NCI-H2029 (cell line): ENCODE measurements around the gene RHO.
"Not testable (repeated sequence)": the region's sequence is repeated elsewhere in the genome, so short reads cannot be mapped to it uniquely, and the experiment has no call there.

ENCODE experiments used
- DNase-seq: peaks from one replicate; lab custom pipeline; 2025; lab: John Stamatoyannopoulos, UW

The RHO gene

DNA sequence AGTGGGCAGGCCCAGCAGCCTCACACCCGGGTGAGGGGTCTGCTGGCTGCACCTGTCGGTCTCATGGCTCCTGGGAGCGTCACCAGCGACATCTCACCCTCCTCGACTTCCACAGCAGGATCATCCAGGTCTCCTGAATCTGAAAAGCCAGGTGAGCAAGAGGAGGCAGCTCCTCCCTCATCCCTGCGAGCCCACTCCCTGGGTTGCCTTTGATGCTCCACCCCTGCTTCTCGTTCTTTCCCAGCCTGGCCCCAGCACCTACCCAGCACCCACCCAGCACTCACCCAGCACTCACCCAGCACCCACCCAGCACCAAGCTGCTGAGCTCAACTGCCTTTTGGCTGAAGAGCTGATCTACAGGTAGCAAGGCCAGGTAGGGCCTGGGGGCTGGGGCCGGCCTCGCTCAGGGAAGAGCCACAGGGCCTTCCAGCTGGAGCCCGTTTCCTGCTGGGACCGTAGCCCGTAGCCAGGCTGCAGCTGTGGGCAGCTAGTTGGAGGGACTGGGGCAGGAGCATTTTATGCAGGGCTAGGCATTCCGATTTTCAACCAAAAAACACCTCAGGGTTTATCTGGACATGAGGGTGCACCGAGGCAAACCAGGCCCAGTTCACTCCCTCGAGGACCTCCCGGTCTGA lies 14.8 kb downstream of the RHO start, which contains the start of gene H1-8:
Gene H1-8 (plus strand): TSS at position 20 of the 635 bp plus-strand sequence. CDS start 44 bp downstream, at position 64.
- no peak for DNase-seq

DNA sequence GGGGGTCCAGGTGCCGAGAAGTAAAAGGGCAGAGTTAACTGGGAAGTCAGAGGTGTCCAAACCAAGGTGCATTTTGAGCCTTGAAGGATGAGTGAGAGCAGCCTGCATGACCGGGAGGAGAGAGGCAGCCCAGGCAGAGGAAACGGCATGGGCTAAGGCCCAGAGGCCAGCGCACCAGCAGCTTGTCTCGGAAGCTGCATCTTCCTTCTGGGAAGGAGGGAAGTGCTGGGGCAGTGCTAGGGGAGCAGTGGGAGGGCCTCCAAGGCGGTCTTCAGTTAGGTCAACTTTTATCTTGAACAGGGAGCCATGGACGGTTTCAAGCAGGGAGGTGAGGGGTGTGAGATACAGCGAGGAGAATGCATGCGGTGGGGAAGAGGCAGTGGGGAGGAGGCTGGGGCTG lies 15.6 kb downstream of the RHO start:
- no peak for DNase-seq

DNA sequence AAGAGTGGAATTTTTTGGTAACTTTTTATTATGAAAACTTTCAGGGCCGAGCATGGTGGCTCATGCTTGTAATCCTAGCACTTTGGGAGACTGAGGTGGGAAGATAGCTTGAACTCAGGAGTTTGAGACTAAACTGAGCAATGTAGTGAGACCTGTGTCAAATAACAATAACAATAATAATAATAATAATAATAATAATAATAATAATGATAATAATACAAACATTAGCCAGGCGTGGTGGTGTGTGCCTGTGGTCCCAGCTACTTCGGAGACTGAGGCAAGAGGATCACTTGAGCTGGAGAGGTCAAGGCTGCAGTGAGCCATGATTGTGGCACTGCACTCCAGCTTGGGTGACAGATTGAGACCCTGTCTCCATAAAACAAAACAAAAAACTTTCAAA lies 17.5 kb downstream of the RHO start:
- DNase-seq = not testable (repeated sequence)

DNA sequence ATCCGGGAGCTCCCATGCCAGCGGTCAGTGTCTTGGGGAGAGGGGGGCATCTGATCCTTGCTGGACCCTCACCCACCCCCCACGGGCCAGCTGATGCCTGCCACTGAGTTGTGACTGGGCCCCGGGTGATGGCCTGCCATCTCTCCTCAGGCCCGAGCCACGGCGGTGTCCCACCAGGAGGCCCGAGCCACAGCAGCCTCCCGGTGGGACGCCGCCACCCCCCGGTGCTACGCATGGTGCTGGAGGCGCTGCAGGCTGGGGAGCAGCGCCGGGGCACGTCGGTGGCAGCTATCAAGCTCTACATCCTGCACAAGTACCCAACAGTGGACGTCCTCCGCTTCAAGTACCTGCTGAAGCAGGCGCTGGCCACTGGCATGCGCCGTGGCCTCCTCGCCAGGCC lies 18.8 kb downstream of the RHO start:
- DNase-seq = no peak

DNA sequence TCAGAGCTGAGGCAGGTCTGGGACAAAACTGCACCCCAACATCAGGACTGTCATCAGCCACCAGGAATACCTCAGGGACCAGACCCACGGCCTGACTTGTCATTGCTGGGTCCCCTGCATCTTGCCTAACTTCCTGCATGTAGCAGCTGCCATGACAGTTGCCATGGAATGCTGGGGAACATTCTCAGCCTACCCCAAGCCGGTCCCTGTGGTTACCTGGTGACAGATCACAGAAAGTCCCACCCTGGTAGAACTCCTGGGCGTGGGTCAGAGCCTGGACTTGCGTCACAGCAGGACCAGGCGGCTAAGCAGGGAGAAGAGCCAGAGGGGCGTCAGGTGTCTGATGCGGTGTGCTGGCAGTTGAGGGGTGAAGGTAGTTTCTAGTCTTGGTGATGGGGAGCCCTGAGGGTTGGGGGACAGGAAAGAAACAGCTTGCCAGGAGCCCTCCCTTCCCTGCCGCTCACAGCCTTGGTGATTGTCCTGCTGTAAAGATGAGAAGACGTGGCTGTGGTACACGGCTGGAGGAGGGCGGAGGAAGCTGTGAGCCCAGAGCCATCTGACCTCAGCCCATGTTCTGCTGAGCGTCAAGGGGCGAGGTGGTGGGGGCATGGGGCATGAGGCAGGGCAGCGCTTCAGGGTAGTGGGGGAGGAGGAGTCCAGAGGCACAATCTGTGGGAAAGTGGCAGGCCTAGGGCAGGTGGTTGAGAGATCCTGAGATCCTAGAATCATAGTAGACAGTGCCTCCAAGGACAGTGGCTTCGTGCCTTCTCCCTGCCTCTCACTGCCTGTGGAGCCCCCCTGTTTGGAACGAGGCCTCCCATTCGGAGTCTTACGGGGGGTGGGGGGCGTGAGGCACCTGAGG lies 19.9 kb downstream of the RHO start:
- no peak for DNase-seq

DNA sequence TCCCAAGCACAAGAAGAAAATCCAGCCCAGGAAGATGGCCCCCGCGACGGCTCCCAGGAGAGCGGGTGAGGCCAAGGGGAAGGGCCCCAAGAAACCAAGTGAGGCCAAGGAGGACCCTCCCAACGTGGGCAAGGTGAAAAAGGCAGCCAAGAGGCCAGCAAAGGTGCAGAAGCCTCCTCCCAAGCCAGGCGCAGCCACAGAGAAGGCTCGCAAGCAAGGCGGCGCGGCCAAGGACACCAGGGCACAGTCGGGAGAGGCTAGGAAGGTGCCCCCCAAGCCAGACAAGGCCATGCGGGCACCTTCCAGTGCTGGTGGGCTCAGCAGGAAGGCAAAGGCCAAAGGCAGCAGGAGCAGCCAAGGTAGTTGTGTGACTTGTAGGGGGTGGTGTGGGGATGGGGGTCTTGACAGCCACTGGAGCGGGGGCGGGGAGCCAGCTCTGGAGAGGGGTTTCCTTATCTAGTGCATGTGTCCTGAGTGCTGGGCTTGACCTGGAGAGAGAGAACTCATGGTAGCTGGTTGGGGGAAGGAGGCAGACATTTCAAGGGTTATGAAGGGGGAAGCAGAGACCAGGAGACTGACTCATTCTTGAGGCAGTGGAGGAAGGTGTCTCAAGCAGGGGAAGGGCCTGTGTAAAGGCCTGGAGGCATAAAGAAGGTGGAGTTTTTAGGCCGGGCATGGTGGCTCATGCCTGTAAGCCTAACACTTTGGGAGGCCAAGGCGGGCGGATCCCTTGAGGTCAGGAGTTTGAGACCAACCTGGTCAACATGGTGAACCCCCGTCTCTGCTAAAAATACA lies 20.8 kb downstream of the RHO start:
- no peak for DNase-seq

DNA sequence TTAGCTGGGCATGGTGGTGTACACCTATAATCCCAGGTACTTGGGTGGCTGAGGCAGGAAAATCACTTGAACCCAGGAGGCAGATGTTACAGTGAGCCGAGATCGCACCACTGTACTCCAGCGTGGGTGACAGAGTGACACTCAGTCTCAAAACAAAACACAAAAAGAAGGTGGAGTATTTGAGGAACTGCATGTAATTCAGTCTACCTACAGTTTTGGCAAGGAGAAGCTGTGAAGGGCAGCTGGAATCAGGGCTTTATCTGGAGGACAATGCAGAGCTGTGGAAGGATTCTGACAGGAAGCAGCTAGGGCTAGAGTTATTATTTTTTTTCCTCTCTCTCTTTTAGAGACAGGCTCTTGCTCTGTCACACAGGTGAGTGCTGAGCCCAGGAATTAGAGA lies 21.4 kb downstream of the RHO start:
- DNase-seq = no peak

DNA sequence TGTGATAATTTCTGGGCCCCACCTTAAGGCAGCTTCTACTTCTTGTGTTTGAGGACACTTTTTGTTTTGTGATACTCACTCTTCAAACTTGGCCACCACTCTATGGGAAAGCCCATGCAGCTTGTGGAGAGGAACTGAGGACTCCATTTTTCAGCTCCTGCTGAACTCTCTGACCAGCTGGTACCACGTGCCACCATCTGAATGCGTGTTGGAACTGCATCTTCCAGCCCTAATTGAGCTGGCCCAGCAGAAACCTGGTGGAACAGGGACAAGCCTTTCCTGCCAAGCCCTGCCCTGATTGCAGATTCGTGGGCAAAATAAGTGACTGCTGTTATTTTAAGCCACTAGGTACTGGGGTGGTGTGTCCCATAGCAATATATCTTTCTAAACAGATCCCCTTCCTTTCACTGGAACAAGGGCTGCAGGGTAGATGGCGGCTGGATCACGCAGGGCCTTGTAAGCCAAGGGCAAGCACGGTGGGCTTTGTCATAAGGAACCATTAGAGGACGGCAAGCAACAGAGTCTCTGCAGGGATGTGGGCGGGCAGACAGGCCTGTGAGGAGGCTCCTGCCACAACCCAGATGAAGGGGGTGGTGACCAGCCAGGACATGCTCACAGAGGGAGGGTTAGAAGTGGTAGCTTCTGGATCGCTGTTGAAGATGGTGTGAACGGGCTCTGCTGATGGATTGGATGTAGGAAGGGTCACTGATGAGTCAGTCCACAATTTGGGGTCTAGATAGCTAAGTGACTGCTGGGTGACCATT lies 24.0 kb downstream of the RHO start:
- DNase-seq = no peak

DNA sequence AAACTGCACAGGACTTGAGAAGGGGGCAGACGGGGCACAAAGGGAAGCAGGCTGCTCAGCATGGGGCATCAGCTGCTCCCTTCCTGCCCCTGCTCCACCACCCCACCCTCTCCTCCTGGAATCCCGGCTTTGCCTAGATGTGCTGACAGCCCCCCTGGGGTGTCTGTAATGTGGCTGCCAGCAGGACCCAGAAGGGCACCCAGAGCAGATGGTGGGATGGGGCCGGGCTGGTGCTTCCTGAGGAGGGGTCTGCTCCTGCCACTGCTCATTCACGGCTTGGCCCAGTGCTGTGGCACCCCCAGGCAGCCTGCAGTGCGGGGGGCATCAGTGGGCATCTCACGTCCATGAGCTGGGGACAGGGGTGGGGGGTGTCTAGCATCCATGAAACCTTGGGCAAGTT lies 24.7 kb downstream of the RHO start:
- no peak for DNase-seq

DNA sequence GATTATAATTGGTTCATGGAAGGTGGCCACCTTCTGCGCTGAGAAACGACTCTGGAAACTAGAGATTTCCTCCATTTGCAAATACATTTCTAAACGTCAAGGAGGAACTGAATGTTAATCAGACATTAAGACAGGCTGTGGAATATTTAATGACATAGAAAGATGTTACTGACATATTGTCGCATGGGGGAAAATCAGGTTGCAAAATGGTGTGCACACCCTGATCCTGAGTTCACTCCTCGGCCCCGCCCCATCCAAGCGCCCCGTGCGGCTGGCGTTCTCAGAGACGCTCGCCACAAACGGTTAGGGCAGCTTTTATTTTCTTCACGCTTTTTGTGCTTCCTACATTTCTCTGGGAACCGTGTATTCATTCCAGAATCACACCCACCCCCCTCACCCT lies 25.3 kb downstream of the RHO start:
- DNase-seq = no peak

DNA sequence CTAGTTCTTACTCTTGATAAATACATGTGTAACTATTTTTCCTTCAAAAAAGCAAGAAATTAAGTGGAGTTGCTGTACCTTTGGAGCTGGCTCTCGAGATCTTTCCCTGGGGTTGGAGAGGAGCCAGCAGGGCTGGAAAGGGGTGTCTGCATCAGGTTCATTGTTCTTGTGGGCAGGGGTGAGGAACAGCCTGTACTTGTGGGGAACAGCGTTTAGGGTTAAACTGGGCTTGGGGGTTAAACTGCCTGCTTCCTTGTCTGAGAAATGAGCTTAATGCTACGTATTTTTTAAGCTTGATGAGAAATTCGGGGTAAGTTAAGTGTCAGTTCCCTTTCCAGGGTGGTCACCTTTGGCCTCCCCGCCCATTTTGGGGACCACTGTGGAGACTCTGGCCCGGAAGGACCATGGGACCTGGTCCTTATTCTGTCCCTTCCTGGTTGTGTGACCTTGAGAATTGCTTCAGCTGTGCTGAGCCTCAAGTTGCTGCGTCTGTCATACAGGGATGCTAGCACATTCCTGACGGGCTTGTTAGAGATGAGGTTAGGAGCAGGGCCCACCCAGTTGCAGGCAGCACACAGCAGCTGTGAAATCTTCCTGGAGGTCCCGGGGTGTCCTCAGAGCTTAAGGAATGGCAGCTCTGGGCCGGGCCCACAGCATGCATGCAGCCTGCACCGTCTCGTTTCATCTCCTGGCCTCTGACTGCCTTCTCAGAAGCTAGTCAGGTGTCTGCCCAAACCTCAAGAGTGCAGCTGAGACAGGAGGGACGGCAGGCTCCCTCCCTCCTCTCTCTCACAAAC lies 26.1 kb downstream of the RHO start:
- DNase-seq = no peak

DNA sequence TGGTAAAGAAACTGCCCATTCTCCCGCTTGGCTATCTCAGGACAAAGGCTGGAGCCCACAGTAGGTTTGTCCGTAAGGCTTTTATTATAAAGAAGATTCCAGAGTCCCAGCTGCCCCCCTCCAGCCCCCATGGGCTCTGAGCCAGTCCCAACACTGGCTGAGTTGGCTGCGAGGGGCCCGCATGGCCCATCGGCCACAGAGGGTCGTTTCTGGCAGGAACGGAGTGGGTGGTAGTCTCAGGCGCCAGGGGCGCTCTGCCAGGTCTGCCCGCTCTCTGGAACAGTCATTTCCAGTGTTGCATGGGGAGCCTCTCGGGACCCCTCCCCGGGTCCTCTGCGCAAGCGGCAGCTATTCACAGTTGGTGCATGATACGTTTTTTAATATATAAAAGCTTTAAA lies 26.7 kb downstream of the RHO start:
- DNase-seq = no peak

DNA sequence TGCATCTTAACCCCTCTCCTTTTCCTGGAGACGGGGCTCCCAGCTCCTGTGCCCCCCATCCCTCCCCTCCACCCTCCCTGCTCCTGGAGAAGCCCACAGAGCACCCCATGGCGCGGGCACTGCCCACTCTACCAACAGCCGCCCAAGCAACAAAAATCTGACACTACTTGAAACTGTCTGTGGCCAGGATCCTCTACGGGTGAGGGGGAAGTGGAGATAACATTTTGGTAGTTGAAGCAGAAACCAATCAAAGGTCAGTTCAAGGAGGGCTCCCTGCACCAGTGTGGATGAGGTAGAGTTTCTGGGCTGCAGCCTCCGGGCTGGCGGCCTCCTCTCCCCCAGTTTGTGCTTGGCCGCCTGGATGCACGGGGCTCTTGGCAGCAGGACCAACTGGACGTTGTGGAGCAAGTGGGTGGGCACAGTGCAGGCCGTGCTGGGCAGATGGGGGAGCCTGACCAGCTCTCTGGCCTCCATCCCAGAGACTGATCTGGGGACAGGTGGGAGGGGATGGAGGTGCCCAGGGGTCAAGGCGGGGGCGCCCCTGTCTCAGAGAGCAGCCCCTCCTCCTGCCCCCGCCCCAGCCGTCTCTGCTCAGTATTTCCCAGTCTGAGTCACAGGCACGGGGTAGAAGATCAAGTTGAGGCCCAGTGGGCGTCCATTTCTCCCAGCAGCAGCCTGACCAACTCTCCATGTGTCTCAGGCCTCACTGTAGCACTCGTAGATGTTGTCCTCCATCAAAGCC lies 27.3 kb downstream of the RHO start:
- no peak for DNase-seq

DNA sequence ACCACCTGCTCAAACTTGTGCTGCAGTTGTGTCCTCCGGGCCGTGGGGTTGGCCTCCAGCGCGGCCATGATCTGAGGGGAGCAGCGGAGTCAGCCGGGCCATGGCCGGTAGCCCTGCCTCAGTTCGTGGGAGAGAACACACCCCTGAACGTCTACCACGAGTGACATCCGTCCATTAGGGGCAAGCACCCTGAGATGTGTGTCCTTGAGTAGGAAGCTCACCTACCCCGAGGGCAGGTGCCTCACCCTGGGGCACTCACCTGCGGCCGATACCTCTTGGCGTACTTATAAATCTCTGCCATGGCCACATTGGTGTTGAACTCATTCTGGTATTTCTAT lies 27.9 kb downstream of the RHO start:
- no peak for DNase-seq

DNA sequence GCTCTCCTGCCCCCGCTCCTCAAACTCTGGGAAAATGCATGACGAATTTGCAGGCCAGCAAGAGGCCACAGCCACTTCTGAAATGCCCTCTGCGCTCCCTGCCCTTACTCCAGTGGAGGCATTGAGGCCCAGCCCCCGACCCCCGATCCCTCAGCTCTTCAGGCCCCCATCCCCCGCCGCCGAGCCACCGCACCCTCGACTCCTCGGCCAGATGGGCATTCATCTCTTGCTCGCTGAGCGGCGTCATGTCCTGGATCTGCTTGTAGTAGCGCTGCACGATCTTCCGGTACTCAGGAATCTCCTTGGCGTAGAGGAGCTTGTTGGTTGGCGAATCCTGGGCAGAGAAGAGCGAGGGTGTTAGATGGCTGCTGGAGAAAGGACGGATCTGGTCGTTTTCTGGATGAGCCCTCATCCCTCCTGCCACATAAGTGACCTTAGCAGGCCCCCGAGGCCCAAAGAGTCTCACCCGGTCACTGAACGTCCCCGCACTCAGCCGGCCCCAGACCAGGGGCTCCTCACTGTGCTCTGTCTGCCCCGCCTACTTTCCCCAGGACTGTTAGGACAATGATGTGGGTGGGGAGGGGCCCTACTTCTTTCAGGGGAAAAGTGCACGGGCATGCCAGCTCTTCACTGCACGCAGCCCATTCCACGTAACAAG lies 28.6 kb downstream of the RHO start:
- no peak for DNase-seq

DNA sequence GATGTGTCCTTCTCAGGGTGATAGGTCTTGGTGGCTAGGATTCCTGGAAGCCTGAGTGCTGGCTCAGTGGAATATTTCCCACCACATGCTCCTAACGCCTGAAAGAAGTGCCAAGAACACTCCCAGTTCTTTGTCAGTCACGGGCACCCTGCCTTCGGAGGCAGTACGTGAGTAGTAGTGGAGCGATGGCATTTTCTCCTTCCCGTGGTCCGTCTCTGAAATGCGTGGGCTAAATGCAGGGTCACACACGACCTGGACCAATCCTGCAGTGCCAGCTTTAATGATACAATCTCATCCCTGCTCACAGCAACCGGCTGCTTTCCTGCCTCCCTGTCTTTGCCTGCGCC lies 29.1 kb downstream of the RHO start:
- DNase-seq = no peak

DNA sequence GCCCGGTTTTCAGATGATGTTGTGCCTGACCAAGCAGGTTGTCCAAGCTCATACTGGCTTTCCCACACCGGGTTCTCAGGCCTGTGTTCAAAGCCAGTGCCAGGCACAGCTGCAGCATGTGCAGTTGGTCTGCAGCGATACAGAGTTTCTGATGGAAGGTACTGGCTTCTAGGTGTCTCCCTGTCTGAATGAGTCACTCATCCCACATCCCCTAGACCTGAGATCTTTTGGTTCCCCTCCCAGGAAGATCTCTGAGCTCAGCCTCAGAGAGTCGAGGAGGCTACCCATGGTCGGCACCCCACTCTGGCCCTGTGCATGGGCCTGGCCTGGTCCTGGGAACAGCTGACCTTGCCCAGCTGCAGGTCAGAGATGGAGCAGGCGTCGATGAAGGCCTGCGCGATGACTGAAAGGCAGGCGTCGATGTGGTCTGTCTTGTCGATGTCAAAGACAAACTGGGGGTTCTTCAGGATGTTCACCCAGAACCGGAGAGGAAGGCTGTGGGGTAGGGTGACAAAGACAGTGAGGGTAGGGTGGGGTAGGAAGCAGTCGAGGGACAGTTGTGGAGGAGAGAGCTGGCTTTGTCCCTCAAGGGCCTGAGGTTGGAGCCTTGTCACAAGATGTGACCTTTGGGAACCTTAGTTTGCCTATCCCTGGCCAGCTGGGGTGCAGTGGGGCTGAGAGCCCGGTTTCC lies 29.8 kb downstream of the RHO start:
- DNase-seq = no peak

DNA sequence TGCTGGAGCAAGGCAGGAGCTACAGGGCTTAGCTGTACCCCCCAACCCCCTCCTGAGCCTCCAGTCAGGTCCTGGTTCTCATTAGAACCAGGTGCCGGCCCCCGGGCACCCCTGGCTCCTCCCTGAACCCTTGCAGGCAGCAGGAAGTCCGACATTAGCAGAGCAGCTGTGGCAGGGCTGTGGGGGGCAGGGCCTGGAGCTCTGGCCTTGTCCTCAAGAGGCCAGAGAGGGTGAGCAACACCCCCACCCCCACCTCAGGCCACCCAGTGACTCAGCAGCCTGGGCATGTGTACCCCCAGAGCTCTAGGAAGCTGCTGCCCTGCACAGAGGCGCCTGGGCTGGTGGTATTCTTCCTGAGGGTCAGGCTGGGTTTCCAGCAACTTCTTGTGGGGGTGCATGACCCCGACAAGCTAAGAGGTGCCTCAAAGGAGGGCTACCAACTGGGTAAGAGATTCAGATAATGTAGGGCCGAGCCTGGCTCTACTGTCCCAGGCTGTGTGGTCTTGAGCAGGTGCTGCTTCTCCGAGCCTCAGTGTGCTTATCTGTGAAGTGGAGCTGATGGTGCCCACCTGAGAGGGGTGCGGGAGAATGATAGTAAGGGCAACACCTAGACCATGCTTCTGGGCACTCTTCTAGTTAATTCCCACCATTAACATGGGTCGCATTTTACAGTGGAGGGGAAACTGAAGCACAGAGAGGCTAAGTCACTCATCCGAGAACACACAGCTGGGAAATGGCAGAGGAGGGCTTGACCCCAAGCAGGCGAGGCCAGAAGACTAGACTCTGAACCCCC lies 30.5 kb downstream of the RHO start:
- DNase-seq = no peak

DNA sequence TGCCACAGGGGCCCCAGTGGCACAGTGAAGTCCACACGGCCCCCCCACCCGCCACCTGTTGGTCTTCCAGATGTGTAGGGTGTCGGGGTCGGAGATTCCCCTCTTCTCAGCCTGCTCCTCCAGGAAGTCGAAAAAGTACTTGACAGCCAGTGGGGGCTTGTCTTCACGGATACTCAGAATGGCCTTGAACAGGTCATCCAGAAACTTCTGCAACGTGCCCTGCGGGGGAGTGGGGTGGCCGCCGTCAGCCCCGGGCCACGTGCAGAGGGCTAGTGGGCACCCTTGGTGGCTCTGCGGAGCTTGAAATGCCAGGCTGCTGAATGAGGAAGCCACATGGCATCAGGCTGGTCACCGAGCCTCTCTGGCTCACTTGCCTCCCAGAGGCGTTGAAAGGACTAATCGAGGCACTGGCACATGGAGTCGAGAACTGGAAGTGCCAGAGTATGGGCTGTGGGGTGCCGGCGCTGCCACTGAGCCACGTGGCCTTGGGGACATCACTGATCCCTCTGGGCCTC lies 31.2 kb downstream of the RHO start:
- DNase-seq = no peak
